GM18508 (cell line): ENCODE results near the gene NGRN.

Source experiments
- ATAC-seq: cut with Tn5 transposase; IDR thresholded peaks from one replicate; pipeline ENCODE4 v1.9.1; 2021; ENCODE audit warnings: moderate number of reproducible peaks; ENCODE audit not compliant: insufficient read depth, unreplicated experiment

The NGRN gene, protein sequence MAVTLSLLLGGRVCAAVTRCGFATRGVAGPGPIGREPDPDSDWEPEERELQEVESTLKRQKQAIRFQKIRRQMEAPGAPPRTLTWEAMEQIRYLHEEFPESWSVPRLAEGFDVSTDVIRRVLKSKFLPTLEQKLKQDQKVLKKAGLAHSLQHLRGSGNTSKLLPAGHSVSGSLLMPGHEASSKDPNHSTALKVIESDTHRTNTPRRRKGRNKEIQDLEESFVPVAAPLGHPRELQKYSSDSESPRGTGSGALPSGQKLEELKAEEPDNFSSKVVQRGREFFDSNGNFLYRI

DNA sequence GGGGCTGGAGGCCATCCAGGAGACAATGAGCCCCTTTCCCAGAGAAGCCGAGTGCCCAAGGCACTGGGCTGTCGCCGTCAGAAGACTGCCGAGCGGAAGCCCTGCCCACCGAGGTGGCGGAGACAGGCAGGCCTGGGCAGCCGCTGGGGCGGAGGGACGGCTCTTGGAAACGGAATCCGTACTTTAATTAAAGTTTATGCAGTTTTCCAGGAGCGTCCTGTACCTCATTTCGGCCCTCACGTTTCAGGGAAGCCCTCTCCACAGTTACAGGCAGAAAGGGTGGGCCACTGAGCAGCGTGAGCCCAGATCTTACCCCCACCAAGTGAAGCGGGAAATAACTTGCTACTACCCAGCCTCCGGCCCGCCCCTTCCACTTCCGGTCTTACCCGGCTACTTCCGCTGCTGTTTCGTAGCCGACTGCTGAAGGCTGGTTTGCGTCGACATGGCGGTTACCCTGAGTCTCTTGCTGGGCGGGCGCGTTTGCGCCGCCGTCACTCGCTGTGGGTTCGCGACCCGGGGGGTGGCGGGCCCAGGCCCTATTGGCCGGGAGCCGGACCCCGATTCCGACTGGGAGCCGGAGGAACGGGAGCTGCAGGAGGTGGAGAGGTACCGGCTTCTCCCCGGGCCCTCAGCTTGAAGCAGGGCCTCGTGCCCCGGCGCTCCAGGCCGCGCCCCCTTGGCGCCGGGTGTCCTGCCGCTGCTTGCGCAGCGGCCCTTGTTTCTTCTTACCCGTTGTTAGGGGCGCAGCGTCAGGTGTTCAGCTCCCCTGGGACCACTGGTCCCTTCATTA, at the start of gene NGRN:
Gene NGRN (plus strand): TSS at position 402 of the 790 bp plus-strand sequence. CDS start 41 bp downstream, at position 443.
- ATAC-seq: peak; percentile 81

DNA sequence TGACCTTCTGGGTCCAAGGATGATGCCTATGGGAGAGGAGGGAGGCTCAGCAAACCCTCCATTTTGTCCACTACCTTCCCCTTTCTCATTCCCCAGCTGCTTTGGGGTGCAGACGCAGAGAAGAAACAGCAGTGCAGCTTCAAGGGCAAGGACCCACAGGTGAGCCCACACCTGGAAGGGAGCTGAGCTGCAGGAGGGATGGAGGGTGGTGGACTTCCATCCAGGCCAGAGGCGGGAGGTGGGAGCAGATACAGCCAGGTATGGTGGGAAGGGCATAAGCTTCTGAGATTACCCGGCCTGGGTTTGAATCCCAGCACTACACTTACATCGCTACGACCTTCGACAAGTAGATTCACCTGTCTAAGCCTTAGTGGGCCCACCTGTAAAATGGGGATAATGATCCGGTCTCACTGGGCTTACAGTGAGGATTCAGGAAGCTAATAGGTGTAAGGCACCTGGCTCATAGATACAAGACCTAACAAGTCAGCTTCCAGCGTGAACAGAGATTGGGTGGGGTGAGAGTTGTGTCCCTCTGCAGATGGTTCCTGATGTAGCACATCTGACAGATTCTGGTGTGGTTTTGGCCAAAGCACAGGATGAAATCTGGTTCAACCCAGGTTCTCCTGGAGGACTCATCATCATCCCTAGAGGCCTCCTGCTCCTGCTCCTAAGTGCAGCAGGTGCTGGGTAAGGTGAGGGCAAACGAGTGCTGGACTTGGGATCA, 47.6 kb upstream of the NGRN start:
- no peak for ATAC-seq

DNA sequence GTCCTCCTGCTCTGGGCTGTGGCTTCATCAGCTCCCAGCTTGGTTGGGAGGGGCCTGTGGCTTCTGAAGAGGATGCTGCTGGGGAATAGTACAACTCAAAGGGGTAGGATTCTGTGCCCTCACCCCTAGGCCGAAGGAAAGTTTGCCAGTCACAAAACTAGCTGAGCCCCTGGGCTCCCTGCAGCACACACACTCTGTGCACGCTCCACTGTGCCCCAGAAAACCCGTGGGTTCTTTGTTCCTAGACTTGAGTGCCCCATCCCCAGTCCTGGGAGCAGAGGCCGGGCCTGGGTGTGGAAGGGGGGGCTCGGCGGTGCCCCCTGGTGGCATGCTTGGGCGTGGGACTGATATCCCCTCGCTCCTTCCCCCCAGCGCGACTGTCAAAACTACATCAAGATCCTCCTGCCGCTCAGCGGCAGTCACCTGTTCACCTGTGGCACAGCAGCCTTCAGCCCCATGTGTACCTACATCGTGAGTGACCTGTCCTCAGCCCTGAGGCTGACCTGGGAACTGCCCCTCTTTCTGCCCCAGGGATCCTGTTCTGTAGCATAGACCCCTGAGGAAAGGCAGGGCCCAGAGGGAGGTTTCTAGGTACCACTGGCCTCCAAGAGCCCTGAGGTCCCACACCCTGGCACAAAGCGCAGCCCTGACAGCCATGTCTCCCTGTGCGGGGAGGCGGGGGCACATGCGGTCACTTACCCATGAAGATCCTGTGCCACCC, 45.9 kb upstream of the NGRN start:
- no peak for ATAC-seq

DNA sequence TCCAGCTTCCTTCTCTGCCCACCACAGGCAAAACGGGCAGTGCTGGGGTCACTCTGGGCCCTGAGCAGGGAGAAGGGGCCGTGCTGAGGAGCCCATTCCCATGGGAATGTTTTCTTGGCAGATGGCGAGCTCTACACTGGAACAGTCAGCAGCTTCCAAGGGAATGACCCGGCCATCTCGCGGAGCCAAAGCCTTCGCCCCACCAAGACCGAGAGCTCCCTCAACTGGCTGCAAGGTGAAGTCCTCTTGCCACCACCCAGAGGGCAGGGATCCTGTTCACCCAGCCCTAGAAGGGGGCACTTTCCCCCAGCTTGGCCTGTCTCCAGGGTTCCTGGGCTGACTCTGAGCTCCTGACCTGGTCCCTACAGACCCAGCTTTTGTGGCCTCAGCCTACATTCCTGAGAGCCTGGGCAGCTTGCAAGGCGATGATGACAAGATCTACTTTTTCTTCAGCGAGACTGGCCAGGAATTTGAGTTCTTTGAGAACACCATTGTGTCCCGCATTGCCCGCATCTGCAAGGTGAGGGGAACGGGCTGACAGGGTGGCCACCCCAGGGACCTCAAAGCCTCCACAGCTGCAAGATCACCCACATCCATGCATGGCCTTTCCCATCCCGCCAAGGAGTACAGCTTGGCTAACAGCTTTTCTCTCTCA, 44.1 kb upstream of the NGRN start:
- ATAC-seq: no peak

DNA sequence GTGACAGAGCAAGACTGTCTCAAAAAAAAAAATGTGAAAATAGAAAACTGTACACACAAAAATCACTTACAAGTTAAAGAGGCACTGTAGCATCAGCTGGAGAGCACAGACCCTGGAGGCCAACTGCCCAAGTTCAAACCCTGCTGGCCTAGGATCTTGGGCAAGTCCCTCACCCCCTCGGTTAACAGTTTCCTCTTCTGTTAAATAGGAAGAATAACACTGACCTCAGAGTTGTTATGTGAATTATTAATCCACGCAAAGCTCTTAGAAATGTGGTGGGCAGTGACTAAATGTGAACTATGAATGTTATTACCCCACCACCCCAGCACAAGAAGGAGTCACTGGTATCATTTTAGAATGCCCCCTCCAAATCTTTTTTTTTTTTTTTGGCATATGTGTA, 42.9 kb upstream of the NGRN start:
- ATAC-seq: no peak

DNA sequence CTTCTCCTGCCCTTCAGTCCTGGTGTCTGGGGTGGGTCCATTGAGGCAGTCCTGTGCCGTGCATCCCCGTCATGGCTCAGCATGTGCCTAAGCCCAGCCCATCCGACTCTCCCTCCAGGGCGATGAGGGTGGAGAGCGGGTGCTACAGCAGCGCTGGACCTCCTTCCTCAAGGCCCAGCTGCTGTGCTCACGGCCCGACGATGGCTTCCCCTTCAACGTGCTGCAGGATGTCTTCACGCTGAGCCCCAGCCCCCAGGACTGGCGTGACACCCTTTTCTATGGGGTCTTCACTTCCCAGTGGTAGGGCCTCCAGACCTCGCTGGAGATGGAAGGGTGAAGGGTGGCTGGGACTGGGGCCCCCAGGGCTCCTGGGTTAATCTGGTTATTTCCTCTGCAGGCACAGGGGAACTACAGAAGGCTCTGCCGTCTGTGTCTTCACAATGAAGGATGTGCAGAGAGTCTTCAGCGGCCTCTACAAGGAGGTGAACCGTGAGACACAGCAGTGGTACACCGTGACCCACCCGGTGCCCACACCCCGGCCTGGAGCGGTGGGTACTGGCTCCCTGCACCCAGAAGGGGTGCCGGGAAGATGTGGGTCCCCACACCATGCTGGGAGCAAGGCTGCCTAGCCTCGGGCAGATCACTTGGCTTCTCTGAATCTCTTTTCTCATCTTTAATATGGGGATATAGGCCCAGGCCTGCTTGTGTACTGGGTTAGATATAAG, 41.9 kb upstream of the NGRN start:
- ATAC-seq: no peak

DNA sequence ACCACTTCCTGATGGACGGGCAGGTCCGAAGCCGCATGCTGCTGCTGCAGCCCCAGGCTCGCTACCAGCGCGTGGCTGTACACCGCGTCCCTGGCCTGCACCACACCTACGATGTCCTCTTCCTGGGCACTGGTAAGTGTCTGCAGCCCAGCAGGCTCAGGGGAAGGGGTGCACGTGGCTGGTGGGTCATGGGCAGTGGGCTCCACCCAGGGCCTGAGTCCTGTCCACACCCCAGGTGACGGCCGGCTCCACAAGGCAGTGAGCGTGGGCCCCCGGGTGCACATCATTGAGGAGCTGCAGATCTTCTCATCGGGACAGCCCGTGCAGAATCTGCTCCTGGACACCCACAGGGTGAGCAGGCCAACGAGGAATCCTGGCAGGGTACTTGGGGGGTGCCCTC, 40.4 kb upstream of the NGRN start:
- ATAC-seq: no peak

DNA sequence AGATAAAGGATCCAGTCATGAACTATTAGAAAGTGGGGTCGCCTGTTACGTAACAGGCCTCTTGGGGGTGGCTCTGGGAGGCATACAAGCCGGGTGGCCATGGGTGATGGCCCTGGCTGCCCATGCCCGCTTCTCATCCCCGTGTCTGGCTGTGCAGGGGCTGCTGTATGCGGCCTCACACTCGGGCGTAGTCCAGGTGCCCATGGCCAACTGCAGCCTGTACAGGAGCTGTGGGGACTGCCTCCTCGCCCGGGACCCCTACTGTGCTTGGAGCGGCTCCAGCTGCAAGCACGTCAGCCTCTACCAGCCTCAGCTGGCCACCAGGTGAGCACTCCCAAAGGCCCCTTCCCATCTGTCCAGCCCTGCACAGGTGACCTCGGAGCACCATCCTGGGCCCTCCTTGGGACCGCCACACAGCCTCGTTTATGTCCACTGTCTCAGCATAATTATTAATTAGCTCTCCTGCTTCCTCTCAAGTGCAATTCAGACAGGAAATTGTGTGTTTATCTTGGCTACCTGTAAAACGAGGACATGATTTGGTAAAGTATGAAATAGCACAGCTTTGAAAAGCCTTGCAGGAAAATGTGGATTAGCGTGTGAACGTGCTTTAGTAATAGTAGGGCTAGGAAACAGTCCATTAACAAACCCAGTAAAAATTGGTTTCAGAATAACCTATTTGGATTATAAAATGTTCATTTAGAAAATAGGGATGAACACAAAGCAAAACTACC, 39.8 kb upstream of the NGRN start:
- no peak for ATAC-seq

DNA sequence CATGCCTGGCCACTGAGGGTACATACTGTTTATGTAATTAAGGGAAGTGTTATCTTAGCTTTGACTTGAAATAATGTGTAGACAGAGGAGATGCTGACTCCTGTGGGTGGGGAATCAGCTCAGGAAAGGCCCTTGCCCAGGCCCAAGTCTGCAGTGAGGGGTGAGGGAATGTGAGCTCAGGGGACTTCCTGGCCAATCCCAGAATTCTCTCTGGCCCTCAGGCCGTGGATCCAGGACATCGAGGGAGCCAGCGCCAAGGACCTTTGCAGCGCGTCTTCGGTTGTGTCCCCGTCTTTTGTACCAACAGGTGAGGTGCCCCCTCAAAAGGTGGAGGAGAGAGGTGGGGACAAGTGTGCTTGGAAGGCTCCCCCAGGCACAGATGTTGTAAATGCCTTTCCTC, 38.1 kb upstream of the NGRN start:
- no peak for ATAC-seq

DNA sequence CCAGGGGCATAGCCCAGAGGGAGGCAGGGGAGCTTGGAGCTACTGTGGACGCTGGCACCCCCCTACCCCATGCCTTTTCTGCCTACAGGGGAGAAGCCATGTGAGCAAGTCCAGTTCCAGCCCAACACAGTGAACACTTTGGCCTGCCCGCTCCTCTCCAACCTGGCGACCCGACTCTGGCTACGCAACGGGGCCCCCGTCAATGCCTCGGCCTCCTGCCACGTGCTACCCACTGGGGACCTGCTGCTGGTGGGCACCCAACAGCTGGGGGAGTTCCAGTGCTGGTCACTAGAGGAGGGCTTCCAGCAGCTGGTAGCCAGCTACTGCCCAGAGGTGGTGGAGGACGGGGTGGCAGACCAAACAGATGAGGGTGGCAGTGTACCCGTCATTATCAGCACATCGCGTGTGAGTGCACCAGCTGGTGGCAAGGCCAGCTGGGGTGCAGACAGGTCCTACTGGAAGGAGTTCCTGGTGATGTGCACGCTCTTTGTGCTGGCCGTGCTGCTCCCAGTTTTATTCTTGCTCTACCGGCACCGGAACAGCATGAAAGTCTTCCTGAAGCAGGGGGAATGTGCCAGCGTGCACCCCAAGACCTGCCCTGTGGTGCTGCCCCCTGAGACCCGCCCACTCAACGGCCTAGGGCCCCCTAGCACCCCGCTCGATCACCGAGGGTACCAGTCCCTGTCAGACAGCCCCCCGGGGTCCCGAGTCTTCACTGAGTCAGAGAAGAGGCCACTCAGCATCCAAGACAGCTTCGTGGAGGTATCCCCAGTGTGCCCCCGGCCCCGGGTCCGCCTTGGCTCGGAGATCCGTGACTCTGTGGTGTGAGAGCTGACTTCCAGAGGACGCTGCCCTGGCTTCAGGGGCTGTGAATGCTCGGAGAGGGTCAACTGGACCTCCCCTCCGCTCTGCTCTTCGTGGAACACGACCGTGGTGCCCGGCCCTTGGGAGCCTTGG, 37.4 kb upstream of the NGRN start:
- ATAC-seq: no peak

DNA sequence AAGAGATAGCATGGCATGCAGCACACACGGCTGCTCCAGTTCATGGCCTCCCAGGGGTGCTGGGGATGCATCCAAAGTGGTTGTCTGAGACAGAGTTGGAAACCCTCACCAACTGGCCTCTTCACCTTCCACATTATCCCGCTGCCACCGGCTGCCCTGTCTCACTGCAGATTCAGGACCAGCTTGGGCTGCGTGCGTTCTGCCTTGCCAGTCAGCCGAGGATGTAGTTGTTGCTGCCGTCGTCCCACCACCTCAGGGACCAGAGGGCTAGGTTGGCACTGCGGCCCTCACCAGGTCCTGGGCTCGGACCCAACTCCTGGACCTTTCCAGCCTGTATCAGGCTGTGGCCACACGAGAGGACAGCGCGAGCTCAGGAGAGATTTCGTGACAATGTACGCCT, 36.5 kb upstream of the NGRN start:
- ATAC-seq: no peak

DNA sequence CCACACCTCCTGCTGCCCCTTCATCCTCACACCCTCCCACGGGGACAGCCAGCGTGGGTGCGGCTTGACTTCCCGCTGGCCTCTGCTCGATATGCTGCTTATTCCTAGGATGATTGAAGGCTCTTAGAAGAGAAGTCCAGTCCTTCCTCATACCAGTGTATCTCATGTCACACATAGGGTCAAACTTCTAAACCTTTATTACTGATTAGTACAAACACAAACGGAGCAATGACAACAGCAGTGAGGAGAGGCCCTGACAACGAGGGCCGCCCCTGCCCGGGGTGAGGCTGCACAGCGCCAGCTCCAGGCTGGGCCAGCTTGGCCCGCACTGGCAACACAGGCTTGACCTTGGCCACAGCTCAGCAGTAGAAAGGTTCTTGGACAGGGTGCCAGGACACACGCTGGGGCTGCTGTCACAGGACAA, 35.4 kb upstream of the NGRN start:
- ATAC-seq: no peak

DNA sequence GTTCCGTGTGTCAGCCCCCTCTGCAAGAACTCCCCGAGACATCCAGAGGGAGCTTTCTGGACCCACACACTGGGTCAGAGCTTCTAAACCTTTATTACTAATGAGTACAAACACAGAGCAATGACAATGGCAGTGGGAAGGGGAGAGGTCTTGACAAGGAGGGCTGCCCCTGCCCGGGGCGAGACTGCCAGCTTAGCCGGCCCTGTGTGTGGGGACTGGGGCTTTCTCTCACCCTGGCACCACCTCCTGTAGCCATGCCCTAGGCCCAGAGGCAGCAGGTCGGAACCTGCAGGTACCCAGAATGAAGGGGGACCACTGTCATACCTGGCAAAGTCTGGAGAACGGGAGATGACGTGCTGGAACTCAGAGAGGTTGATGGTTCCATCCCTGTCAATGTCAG, 34.9 kb upstream of the NGRN start:
- ATAC-seq: no peak

DNA sequence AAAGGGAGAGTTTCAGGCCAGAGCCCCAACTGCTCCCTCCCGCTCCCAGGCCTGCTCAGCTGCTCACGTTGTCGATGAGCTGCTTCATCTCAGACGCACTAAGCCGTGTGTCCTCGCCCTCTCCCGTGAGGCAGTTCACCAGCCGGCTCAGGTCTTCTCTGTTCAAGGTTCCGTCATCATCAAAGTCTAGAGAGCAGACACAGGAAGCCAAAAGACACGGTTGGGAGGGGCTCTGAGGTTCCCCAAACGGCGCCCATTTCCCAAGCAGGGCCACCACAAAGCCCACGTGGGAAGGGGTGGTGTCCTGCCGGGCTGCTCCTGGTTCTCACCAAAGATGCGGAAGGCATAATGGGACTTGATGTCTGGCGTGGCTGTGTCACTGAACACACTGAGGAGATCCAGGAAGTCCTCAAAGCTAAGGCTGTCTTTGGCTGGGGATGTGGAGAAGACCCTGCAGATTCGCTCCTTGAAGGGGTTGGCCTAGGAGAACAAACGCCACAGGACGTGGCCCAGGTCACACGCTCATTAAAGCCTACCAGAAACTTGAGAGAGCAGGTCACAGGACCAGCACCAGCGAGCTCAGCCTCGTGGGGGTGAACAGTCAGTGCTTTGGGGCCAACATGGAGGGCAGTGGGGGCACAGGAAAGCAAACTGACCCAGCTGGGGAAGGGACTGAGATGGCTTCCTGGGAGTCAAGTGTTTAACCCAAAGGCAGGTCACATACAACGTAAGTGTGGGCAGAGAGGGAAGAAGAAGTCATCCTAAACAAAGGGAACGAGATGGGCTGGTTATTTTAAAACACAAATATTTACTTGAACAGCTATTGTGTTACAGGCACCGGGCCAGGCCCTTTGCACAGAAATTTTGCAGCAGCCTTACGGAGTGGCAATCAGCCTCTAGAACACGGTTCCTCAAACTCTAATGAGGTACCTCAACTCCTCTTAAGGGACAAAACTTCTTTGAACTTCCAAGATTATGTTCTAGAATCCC, 34.1 kb upstream of the NGRN start:
- ATAC-seq: no peak

DNA sequence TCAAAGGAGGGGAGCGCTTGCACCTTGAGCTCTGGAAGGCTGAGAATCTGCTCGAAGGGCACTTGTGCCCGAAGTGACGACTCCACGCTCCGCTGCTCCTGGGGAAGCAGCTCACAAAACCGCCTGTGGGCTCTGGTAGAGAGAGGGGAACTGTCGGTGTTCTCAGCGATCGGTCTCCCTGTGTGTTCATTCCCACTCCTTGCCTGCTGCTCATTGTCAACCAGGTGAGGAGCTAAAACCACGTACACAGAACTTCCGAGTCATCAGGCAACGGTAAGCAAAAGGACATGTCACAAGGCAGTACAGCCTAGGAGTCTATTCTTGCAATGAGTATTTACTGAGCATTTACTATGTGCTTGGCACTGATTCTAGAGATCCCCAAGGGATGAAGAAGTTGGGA, 33.3 kb upstream of the NGRN start:
- ATAC-seq: no peak

DNA sequence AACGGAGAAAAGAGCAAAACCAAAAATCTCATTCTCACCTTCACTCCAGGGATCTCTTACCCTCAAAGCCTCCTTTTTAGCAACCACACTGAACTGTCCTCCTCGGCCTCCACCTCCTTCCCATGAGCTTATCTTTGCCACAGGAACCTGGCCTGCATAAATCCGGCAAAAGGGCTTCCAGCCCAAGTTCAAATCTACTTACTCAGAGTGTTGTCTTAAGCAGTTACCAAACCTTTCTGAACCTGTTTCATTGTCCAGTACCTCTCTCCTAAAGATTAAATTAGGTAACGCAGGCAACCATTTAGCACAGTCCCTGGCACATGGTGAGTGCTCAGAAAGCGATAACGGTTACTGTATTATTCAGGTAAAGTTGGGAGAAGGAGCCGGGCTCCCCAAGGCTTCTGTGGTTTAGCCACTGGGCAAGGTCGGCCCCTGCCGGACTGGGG, 32.5 kb upstream of the NGRN start:
- no peak for ATAC-seq
